Activated CD4-positive, CD25-positive, alpha-beta regulatory T cell treated with anti-CD3 and anti-CD28 coated beads, Interleukin-2, amount 50 U/mL, for 24 hours (primary cell): ENCODE results near the gene C1orf35.

Source experiments
- ATAC-seq, 2 donors: fragments of 150-1000 bp; cut with Tn5 transposase; one replicate each; pipeline ENCODE4 v1.10.0; 2021; ENCODE audit warnings: mild to moderate bottlenecking in 1 of 2, moderate library complexity in 1 of 2

The C1orf35 gene

GRCh38 chr1:228093050-228093906 lies 9.8 kb downstream of the C1orf35 start:
- no peak for ATAC-seq

DNA sequence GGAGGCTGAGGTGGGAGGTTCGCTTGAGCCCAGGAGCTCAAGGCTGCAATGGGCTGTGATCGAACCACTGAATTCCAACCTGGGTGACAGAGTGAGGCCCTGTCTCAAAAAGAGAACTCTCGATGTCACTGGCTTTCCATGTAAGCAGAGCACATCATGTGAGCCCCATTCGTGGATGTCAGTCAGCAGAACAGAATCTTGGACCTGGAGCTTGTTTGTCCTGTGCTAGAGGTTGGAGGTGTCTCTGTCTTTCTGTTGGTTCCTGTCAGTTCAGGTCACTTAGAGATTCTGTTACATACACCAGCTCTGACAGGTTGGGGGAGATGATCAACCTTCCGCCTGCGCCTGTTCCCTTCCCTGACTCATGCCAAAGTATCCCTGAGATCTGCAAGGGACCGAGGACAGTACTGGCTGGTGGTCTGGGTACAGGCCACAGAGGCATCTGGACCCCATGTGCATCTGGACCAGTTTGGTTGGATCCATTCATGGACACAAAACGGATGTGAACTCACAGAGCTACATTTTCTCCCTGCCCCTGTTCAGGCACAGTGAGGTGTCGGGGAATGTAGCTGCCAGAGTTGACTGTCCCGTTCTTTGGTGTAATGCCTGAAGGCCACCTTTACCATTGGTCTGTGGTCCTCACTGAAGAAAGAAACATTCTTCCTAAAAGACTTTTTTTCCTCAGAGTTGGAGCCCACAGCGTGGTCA lies 10.6 kb downstream of the C1orf35 start:
- ATAC-seq, result no peak

- ATAC-seq, result no peak
Observed at GRCh38 chr1:228091084-228091483, 12.0 kb downstream of the C1orf35 start.

DNA sequence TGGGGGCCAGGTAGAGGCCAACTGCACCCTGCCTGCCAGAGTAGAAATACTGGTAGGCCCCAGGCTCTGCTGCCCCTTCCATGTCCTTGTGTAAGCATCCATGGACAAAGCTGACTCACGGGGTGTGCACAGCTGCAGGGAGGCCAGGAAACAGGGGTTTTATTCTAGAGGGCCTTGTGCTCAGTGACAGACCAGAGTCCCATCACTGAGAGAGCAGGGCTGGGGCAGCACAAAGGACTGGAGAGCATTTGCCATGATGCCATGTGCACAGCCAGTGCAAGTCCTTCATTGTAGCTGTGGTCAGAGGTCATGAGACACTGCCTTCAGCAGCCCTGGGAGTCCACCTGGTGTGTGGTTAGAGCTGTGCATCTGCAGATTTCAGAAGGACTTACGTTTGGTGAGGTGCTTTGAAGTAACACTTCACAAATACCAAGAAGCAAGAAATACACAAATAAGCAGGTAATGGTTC lies 12.5 kb downstream of the C1orf35 start:
- ATAC-seq, result no peak

GRCh38 chr1:228089519-228090380 lies 13.4 kb downstream of the C1orf35 start:
- no peak for ATAC-seq

- no peak for ATAC-seq
Observed at GRCh38 chr1:228088586-228089498, 14.3 kb downstream of the C1orf35 start.

DNA sequence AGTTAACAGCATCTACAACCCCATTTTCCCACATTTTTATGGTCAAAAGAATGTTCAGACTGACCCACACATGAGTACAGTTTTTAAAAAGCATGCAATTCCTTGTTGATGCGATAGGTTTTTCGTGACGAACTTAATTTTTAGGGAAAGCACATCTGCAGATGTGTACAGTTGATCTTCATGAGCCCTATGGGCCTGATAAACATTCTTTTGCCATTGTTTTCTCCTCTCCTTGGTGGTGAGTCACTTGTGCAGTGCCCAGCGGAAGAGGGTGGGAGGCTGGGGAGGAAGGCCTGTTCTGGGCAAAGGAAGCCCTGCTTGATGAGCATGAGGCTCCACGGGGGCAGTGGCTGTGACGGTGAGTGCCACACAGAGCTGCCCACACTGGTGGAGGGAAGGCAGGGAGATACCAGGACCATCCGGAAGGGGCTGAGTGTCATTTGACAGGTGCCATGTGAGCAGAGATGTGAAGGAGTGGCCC lies 15.3 kb downstream of the C1orf35 start:
- ATAC-seq, result peak in 1 of 2 donors; percentile 28

DNA sequence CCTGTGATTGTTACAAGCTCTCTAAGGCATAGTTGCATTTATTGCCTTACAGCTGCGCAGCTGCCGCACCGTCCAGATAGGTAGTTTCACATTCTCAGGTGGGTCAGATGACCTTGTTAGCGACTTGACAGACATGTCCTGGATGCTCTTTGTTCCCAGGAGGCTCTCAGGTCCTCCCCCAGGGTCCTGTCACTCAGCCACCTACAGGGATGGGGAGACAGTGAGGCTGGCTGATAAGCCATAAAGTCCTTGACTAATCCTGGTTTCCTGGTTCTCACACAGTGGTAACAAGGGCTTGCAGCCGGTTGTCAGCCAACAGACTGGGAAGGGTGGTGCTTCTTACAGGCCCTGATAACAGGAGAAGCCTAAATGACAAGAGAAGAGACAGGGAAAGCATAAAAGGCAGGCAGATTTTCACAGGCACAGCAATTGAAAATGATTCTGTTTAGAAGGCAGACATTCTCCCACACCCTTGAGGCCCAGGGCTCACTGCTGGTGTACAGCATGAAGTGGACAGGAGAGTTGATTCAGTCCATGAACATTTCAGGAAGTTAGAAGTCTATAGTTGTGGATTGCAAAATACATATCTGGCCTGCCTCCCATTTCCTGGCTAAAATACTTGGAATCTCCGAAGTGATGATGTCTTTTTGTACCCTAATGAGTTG lies 17.7 kb downstream of the C1orf35 start:
- no peak for ATAC-seq

DNA sequence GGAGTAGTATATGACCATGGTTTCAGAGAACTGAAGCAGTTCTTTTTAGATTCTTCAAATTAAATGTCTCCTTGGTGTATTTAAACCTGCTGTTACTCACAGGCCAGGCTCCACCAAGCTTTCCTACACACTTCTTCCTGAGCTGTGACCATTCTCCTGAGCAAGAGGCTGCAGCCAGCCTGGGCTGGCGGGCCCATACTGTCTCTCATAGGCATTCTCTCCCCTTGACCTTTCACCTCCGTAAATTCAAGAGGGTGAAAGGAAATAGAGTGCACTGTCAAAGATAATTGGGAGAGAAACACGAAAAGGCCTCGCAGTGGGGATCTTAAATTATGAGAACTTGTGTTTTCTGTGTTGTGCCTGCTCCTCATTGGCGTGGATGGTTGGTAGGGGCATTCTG lies 18.3 kb downstream of the C1orf35 start:
- no peak for ATAC-seq

GRCh38 chr1:228084325-228084724 lies 18.8 kb downstream of the C1orf35 start:
- peak; percentile 13 to 50 for ATAC-seq

- ATAC-seq, result no peak
Observed at GRCh38 chr1:228083871-228084278, 19.2 kb downstream of the C1orf35 start.

- ATAC-seq, result peak; percentile 5 to 11
Observed at GRCh38 chr1:228082918-228083870, 19.9 kb downstream of the C1orf35 start.

GRCh38 chr1:228082214-228082917 lies 20.8 kb downstream of the C1orf35 start, which contains the start of gene ARF1:
Gene ARF1 (plus strand): TSS chr1:228082708. CDS start chr1:228097115, 14,407 bp downstream.
- peak; percentile 79 to 88 for ATAC-seq

DNA sequence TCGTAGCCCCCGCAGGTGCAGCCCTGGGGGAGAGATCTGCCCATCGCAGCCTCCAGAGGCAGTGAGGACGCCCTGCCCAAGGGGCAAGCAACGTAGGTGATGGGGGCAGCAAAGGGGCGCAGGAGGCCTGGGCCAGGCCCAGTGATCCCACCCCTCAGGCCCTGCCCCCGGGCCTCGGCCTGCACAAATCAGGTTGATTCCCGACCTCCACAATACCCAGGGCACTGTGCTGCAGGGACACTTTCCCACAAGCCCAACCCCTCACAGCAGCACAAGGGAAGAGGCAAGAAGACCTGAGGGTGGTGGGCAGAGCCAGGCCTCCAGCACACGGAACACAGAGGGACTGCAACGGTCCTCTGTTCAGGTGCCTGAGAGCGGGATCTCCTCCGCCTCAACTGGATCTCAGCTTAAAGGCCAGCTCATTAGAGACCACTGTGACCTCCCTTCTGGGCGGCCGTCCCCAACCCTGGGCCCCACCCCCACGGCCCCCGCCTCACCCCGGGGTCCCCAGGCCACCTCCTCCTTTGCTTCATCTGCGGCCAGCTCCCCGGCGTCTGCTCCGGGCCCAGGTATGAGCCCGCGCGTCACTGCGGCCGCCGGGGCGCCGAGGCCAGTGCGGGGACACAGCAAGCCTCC lies 21.4 kb downstream of the C1orf35 start:
- ATAC-seq, result peak; percentile 1 to 6

DNA sequence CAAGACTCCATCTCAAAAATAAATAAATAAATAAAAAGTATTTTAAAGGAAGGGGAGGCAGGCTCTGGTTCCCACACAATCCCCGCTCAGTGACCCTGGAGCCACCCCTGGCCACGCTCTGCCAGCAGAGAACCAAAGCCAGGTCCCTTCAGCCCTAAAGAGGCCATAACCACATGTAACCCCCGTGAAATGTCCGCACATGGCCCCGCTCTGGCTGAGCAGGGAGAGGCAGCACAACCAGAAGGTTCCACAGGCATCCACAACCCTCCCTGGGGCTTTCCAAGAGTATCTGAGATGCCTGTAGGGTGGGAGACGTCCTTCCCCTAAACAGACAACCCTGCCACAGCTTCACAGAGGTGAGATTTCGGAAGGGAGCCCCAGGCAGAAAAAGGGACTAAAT lies 22.0 kb downstream of the C1orf35 start:
- no peak for ATAC-seq

DNA sequence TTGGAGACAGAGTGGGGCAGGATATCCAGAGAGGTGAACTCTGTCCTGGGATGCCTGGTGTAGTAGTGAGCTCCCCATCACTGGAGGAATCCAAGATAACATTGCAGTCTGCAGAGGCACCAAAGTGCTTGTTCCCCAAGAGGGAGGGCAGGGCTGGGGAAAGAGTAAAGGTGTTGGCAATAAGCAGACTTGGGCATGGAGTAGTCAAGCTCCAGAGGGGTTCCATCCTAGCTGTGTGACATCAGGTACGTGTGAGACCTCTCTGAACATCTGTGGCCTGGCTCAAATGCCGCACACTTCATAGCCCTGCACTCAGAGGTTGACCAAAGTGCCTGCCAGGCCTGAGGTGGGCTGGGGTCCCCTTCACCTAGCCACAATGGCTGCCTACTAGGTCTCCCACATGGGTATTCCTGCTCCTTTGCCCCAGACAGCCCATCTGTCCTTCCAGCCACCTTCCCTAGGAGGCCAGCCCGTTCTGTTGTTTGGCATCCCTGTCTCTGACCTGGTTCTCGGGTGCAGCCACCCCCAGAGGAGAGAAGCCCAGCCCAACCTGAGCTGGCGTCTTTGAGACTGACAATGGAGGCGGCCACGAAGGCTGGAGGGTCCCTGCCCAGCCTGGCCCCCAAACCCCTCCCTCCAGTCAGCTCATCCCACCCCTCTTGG lies 23.4 kb downstream of the C1orf35 start:
- no peak for ATAC-seq

DNA sequence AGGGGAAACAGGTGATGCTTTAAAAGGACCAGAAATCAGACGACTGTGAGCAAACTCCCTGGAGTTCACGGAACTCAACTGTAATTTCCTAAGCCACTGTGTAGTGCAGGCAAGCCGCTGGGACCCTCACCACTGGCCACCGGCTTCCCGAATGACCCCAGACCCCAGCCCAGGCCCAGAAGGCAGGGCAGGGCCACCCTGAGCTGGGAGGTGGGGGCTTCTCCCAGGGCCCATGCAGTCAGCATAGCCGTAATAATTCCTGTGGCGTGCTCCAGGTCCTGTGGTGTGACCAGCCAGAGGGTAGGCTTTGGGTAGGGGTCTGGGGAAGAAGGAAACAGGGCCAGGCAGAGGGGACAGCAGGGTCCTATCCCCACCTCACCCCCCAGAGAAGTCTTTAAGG lies 24.1 kb downstream of the C1orf35 start:
- no peak for ATAC-seq
